Endothelial cell of hepatic sinusoid (primary cell): ENCODE data around the gene RBM20.
"Not testable (repeated sequence)": the region's sequence is repeated elsewhere in the genome, so short reads cannot be mapped to it uniquely, and the experiment has no call there.

ENCODE experiments used
- in situ Hi-C: cut with HindIII; loops from 2 replicates; pipeline ENCODE4 v1.10.0; 2017; ENCODE audit warnings: low sequenced_read_pairs

Gene RBM20

GRCh38 chr10:110643653-110644597 is at the start of gene RBM20:
Gene RBM20 (plus strand): TSS chr10:110644336. CDS start chr10:110644455, 119 bp downstream.
- in situ Hi-C loops, result no loop called here

- in situ Hi-C loops, result loop anchor here (5.0 kb wide), 1 partner anchor 35 kb away; no protein-coding TSS in a partner anchor
Measured at GRCh38 chr10:110597476-110597875, 46.7 kb upstream of the RBM20 start.

DNA sequence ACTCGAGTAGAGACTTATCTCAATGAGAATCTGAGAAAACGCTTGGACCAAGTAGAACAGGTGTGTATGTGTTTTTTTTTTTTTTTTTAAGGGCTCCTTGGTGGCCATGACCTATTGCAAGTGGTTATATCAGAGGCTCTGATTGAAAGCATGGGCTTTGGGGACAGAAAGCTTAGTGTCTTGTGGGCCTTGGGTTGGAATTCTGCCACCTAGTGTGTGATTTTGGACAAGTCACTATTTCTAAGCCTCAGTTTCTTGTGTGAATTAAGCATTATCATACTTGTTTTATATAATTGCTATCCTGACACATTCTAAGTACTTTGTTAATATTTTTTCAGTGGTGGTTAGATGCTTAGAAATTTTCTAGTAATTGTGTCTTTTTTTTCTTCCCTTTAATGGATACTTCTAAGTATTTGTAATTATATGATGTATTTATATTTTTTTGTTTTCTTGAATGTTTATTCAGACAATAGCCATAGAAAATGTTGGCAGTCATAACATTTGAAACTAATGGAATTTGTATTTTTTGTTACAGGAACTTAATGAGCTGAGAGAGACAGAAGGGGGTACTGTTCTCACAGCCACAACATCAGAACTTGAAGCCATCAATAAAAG is 43.5 kb upstream of the RBM20 start:
- in situ Hi-C loops, result no loop called here

DNA sequence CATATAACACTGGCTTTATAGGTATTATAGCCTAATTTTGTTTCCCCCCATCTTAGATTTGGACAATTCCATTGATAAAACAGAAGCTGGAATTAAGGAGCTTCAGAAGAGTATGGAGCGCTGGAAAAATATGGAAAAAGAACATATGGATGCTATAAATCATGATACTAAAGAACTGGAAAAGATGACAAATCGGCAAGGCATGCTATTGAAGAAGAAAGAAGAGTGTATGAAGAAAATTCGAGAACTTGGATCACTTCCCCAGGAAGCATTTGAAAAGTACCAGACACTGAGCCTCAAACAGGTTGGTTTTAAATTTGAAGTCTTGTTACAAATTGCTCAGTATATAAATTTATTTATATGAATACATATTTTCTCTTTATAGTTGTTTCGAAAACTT is 42.6 kb upstream of the RBM20 start:
- in situ Hi-C loops, result no loop called here

DNA sequence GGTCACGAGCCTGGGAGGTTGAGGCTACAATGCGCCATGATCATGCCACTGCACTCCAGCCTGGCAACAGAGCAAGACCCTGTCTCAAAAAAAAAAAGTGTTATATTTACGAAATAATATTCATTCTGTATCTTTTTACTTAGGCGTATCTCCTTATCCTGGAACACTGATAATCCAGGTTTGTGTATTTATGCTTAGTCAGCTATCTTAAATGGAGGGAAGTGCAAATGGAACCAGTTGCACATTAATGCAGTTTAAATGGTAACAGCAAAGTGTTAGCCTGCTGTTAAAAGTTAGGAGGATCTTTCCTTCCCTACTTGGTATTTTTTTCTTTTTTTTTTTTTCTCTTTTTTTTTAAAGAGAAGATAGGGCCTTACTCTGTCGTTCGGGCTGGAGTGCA is 36.0 kb upstream of the RBM20 start:
- in situ Hi-C loops, result no loop called here

GRCh38 chr10:110609605-110610004 is 34.5 kb upstream of the RBM20 start:
- in situ Hi-C loops, result no loop called here

DNA sequence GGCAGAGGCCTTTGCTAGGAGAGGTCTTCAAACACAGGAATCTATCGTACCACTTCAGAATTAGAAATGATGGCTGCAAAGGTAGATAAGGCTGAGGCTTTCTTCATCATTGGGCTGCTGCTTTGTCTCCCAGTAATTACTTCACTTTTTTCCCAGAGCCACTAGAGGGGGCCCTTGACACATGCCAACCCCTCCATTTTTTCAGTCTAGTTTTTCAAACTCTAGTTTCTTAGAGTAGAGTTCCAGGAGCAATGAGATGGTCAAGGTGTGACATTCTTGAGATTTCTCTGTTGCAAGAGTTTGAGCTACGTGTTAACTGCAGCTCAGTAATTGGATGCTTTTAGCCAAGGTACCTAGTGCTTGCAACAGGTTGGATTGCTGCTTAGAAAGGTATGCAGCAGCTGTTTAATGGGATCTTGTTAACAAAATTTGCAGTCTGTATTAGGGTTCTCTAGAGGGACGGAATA is 33.8 kb upstream of the RBM20 start:
- in situ Hi-C loops, result no loop called here

DNA sequence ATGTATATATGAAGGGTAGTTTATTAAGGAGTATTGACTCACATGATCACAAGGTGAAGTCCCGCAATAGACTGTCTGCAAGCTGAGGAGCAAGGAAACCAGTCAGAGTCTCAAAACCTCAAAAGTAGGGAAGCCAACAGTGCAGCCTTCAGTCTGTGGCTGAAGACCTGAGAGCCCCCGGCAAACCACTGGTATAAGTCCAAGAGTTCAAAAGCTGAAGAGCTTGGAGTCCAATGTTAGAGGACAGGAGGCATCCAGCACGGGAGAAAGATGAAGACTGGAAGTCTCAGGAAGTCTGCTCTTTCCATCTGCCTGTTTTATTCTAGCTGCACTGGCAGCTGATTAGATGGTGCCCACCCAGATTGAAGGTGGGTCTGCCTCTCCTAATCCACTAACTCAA is 33.4 kb upstream of the RBM20 start:
- in situ Hi-C loops, result not testable (repeated sequence)

DNA sequence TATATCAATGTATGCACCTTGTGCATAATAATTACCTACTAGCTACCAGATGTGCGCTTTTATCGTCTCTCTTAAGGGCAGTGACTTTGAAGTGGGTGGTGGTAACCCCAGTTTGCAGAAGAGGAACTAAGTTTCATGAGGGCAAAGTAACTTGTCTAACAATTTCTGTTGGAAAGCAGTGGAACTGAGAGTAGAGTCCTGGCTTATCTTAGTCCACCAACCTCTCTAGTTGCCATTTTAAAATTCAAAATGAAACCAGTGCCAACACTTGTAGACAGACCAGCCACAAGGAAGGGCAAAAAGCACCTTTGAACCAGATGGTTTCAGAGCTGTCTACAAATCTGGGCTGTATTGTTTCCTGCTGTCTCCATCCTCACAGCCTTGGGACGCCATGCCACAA is 32.0 kb upstream of the RBM20 start:
- in situ Hi-C loops, result no loop called here

DNA sequence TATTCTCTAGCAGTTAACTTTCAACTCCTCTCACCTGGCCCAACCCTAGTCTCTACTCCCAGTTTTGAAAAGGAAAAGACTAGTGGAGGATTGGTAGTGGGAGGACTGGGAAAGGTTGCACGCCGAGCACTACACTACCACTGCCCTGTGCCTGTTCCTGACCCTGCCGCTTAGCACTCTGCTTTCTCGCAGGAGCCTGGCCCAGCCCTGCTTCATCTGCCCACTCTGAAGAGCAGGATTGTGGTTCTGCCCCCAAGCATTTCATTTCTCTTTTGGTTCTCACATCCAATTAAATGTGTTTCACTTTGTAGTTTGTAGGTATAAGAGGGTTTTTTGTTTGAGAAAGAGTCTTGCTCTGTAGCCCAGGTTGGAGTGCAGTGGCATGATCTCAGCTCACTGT is 31.5 kb upstream of the RBM20 start:
- in situ Hi-C loops, result no loop called here

GRCh38 chr10:110613341-110613995 is 30.7 kb upstream of the RBM20 start:
- in situ Hi-C loops, result no loop called here

- in situ Hi-C loops, result no loop called here
Measured at GRCh38 chr10:110613996-110614495, 30.1 kb upstream of the RBM20 start.

GRCh38 chr10:110615057-110615747 is 28.9 kb upstream of the RBM20 start:
- in situ Hi-C loops, result no loop called here

- in situ Hi-C loops, result no loop called here
Measured at GRCh38 chr10:110616493-110617033, 27.6 kb upstream of the RBM20 start.

- in situ Hi-C loops, result no loop called here
Measured at GRCh38 chr10:110617425-110618229, 26.5 kb upstream of the RBM20 start.

- in situ Hi-C loops, result no loop called here
Measured at GRCh38 chr10:110618230-110618610, 25.9 kb upstream of the RBM20 start.

- in situ Hi-C loops, result no loop called here
Measured at GRCh38 chr10:110619514-110620397, 24.4 kb upstream of the RBM20 start.

DNA sequence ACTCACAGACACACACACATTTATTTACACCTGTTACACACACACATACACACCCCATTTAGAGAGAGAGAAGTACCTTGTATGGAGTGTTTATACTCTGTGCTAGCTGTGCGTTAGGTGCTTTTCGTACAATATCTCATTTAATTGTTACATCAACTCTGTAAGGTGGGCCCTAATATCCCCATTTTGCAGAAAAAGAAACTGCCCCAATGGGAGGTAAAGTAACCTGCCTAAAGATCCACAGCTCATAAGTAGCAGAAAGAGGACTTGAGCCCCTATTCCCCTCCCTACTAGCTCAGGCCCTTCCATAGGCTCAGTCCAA is 23.8 kb upstream of the RBM20 start:
- in situ Hi-C loops, result no loop called here

DNA sequence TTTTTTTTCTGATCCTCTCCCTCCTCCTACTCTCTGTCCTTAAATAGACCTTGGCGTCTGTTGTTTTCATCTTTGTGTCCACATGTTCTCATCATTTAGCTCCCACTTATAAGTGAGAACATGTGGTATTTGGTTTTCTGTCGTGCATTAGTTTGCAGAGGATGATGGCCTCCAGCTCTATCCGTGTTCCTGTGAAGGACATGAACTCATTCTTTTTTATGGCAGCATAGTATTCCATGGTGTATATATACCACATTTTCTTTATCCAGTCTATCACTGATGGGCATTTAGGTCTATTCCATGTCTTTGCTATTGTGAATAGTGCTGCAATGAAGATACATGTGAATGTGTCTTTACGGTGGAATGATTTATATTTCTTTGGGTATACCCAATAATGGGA is 20.8 kb upstream of the RBM20 start:
- in situ Hi-C loops, result not testable (repeated sequence)
